Gastroesophageal sphincter (tissue), 3 donors: ENCODE data around the gene ADGRG3.

Source experiments
- CTCF ChIP-seq, 4 experiments: fragments of 200-600 bp in 2 of 4; fragments of 450-650 bp in 2 of 4; sonication (generic) in 1 of 4; IDR thresholded peaks; one replicate each; pipeline ENCODE4 v1.5.1; 2017 to 2019; ENCODE audit warnings: antibody characterized with exemption in 4 of 4, mild to moderate bottlenecking in 2 of 4, moderate library complexity in 2 of 4
- POLR2A ChIP-seq, 2 donors: fragments of 450-650 bp; IDR thresholded peaks; one replicate each; pipeline ENCODE4 v1.6.1; 2017; ENCODE audit warnings: antibody characterized with exemption in 2 of 2, mild to moderate bottlenecking in 2 of 2, moderate library complexity in 1 of 2

GRCh38 chr16:57694231-57694724 lies 26.2 kb downstream of the ADGRG3 start:
- no peak for TF ChIP-seq CTCF (IDR thresholded peaks at IDR 0.05)
- no peak for TF ChIP-seq POLR2A (IDR thresholded peaks at IDR 0.05)
